Cardiac fibroblast (primary cell): ENCODE data around the gene PRAMEF11.
"Not testable (repeated sequence)": the region's sequence is repeated elsewhere in the genome, so short reads cannot be mapped to it uniquely, and the experiment has no call there.

ENCODE experiments used
- DNase-seq, 2 donors: peaks; one replicate each; pipeline versions ENCODE4 v3.0.0 to v3.0.0-alpha.2; 2010; ENCODE audit warnings: low read depth in 2 of 2
- H3K4me3 ChIP-seq, 2 donors: replicated peaks in 1 of 2; 1 replicate in 1 of 2; 2 replicates in 1 of 2; pipeline ENCODE4 v1.5.1; 2011; ENCODE audit warnings: low read depth in 2 of 2, low read length in 2 of 2, mild to moderate bottlenecking in 2 of 2, moderate library complexity in 1 of 2
- TF ChIP-seq, protein P1 (sequence below): IDR thresholded peaks from one replicate; pipeline ENCODE4 v1.5.1; 2011; ENCODE audit warnings: low read depth, mild to moderate bottlenecking, low read length, inconsistent platforms

PRAMEF11 gene

DNA sequence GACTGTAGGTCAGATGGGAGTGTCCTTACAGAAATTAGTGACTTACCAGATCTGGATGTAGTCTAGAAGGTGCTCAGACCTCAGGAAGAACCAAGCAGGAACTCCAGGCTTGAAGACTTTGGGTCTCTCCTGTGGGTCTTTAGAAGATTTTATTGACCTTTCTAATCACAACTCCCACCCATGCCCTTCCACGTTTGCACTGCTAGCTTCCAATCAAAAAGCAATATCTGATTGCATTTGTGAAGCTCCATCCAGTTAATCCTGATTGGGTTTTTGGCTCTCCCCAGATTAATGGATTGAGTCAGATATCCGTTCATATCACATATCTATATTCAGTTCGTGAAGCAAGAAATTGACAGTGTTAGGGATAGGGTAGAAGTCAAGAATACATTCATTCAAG, at the start of gene PRAMEF11:
TSS of gene PRAMEF11 (minus strand) at position 101 of the 400 bp plus-strand sequence. CDS start 2,621 bp downstream, outside the sequence.
- not testable (repeated sequence) for DNase-seq, H3K4me3 ChIP-seq

DNA sequence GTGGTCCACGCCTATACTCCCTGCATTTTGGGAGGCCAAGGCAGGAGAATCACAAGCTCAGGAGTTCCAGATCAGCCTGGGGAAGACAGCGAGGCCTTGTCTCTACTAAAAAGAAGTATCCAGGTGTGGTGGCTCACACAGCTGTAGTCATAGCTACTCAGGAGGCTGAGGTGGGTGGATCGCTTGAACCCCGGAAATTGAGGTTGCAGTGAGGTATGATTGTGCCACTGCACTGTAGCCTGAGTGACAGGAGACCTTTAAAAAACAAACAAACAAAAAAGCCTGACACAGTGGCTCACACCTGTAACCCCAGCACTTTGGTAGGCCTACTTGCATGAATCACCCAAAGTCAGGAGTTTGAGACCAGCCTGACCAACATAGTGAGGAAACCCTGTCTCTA, 47.2 kb upstream of the PRAMEF11 start:
- H3K4me3 ChIP-seq, DNase-seq: not testable (repeated sequence)

GRCh38 chr1:12863131-12863880, 32.1 kb upstream of the PRAMEF11 start:
- DNase-seq, H3K4me3 ChIP-seq: not testable (repeated sequence)

DNA sequence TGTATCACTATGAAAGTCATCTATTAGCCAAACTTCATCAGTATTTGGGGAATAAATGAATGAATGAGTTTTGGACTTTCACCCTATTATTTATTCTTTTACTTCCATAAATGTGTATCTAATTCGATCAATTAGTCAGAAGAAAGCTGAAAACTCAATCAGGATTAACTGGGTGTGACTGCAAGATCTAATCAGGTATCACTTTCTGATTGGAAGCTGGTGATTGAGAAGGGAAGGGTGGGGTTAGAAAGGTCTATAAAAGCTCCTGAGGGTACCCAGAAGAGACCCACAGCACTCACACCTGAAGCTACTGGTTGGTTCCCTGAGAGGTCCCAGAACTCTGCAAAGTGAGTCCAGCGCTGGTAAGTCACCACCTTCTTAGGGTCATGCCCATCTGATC, 25.6 kb upstream of the PRAMEF11 start, which contains the start of gene PRAMEF2:
TSS of gene PRAMEF2 (plus strand) at position 301 of the 400 bp plus-strand sequence. CDS start 1,924 bp downstream, outside the sequence.
- DNase-seq, H3K4me3 ChIP-seq: not testable (repeated sequence)

GRCh38 chr1:12851779-12852178, 20.6 kb upstream of the PRAMEF11 start:
- TF ChIP-seq, protein P1, sequence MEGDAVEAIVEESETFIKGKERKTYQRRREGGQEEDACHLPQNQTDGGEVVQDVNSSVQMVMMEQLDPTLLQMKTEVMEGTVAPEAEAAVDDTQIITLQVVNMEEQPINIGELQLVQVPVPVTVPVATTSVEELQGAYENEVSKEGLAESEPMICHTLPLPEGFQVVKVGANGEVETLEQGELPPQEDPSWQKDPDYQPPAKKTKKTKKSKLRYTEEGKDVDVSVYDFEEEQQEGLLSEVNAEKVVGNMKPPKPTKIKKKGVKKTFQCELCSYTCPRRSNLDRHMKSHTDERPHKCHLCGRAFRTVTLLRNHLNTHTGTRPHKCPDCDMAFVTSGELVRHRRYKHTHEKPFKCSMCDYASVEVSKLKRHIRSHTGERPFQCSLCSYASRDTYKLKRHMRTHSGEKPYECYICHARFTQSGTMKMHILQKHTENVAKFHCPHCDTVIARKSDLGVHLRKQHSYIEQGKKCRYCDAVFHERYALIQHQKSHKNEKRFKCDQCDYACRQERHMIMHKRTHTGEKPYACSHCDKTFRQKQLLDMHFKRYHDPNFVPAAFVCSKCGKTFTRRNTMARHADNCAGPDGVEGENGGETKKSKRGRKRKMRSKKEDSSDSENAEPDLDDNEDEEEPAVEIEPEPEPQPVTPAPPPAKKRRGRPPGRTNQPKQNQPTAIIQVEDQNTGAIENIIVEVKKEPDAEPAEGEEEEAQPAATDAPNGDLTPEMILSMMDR: no peak
- no peak overlapping the region for H3K4me3 ChIP-seq
- peak in 1 of 2 donors; percentile 10 for DNase-seq

- H3K4me3 ChIP-seq, DNase-seq: not testable (repeated sequence)
Observed at GRCh38 chr1:12848620-12849019, 17.4 kb upstream of the PRAMEF11 start, which contains the start of gene HNRNPCL1. Gene HNRNPCL1 (minus strand): TSS chr1:12848720. CDS start chr1:12848289, 431 bp downstream.

DNA sequence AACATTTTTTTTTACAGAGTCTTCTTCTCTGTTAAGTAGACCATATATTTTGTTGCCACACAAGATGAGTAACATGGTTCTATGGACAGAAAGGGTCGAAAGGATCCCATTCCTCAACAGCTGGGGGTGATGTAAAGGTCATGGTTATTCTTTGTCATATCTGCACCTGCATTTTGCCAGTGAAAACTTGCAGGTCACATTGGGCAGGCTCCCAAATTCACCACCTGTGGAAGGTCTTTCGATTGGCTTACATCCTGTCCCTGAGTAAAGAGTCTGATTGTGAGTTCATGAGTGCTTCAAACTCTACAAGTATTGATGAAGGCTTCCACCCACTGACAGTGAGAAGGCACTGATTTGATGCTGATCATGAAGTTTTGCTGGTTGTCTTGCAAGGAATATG, 2.0 kb upstream of the PRAMEF11 start:
- H3K4me3 ChIP-seq, DNase-seq: not testable (repeated sequence)

DNA sequence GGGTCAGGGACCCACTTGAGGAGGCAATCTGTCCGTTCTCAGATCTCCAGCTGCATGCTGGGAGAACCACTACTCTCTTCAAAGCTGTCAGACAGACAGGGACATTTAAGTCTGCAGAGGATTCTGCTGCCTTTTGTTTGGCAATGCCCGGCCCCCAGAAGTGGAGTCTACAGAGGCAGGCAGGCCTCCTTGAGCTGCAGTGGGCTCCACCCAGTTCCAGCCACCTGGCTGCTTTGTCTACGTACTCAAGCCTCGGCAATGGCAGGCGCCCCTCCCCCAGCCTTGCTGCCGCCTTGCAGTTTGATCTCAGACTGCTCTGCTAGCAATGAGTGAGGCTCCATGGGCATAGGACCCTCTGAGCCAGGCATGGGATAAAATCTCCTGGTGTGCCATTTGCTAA, 12.1 kb downstream of the PRAMEF11 start:
- not testable (repeated sequence) for DNase-seq, H3K4me3 ChIP-seq

- H3K4me3 ChIP-seq: no peak overlapping the region
- TF ChIP-seq, protein P1: no peak
- DNase-seq: no peak
Observed at GRCh38 chr1:12811409-12811784, 19.8 kb downstream of the PRAMEF11 start.

DNA sequence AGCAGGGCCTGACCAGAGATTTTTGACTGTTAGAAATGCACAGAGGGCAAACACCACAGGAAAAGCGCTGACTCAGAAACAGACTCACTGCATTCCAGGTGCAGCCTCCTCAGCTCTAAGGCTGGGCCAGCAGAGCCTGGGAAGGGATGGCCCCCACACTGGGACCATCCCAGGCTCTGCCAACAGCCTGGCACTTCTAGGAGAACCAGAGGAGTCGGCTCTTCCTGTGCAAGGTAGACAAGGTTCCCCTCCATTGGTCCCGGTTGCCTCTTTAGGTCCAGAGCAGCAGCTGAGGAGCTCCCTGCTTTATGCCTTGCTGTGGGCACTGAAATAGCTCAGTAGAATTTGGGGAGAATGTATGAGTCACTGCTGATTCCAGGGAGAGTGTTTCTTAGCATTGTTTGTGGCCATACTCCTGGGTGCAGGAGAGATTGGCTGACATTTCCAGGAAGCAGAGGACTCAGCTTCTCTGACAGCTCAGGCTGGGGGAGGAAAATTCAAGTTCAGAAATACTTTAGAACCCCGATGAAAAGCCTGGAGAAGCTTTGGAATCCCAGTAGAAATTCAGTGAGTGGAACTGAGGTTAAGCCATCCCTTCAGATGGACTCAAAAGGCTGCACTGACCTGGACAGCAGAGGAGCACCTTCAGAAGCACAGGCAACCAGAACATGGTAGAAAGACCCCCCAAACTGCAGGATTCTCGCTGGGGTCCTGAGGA, 20.4 kb downstream of the PRAMEF11 start:
- no peak overlapping the region for H3K4me3 ChIP-seq
- no peak for DNase-seq
- TF ChIP-seq, protein P1: no peak
